Activated effector memory CD4-positive, alpha-beta T cell treated with Interleukin-2 at 50 U/mL for 16 hours (primary cell): ENCODE results near the gene CASD1.

Experiments used
- DNase-seq: peaks from one replicate; pipeline ENCODE4 v3.0.0-alpha.2; 2020

Gene CASD1

DNA sequence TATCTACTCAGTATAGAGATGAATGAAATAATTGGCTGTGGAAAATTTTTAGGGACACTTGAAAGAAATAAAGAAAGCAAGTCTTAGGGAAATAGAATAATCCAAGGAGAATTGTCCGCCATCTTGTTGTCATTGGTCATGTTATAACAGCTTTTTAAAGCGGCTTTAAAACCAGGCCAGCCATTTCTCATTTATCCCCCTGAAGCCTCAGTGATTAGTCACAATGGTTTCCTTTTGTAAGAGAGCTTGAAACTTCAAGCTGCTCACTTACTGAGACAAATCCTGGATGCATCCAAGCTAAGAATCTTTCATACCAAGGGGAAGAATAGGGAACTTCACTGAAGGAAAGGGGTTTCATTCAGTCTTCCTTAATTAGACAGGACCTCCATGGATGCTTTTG, 78.5 kb downstream of the CASD1 start:
- DNase-seq, result no peak

DNA sequence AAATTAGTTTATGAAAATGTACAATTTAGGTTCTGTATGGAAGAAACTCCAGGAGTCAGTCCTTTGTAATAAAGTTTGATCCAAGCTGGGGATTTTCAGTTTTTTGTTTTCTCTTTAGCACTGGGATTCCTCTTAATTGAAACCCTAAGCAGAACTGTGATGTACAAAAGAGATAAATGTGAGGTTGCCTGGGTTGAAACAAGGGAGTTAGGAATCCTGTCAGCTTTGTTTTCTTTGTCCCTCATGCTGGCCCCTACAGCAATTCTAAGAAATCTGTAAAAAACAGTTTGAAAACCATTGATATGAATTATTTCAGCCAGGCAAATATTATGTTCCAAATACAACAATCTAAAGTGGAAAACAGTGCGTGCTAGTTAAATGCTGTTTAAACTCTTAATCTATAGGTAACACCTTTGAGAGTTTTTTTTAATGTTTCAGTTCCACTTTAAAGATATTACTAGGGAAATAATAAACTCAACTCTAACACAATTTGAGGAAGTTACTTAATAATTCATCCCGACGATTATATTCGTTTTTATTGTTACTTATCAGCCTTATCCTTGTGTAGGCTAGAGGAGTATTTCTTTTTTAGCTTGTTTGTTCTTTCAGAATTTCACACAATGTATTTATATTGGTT, 81.0 kb downstream of the CASD1 start:
- DNase-seq, result no peak

DNA sequence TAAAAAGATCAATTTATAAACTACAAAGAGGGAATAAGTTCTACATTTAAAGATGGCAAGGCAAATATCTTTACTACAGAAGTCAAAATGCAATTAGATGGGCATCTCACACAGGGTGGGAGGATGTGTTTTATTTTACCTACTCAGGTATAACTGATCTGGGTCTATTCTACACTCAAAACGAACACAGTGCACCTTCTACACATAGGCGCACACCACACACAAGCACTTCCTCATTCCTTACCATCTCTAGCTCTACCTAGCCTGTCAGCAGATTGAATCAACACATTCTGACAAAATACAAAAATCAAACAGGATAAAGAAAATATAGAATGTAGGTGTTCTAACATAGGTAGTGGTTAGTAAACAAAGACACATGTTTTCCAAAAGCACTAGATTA, 81.6 kb downstream of the CASD1 start:
- no peak for DNase-seq

DNA sequence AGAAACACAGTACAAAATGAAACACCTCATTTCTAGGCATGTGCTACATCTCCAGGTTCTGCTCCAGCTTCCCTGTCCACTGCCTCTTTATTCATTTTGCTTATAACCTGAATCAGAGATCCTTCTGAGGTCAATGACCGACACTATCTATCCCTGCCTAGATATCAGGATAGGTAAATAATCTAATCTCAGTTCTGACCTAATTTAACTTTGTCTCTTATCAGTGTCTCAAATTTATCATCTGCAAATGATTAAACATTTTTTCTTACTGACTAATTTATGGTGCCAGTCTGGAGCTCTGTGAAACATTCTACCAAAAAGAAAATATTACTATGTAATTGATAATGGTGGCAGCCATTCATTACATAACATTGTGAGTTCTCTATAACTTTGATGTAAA, 85.3 kb downstream of the CASD1 start:
- no peak for DNase-seq

DNA sequence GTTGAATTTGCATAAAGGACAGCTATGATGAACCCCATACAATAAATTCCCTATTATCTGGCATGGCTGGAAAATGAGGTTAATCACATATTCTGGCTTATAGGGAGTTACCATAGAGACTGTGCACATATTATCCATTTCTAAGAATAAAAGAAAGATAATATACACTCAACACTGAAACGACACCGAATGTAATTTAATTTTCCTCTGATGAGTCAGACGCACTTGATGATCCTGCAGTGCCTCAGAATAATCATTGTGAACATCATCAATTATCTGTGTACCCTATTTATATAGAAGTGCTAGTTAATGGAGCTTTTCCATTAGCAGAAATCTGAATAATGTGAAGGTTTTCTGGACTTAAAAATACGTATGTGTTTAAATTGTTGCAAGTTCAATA, 86.1 kb downstream of the CASD1 start:
- DNase-seq, result no peak

DNA sequence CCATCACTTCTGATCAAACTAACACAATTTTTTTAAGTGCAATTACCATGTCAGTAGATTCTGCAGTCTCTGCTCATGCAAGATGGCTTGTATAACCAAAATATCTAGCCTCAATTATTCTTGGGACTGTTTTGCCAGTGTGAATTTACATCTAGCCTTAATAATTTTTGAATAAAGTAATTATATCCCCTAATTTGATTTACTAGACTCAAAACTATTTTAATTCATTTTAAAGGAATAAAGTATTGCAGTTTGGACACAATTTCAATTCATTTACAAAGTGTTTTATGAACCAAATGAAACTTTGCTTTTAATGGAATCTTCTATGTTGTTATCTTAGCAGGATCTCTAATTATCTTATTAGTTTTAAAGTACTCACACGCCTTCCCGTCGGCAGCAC, 90.7 kb downstream of the CASD1 start:
- no peak for DNase-seq

DNA sequence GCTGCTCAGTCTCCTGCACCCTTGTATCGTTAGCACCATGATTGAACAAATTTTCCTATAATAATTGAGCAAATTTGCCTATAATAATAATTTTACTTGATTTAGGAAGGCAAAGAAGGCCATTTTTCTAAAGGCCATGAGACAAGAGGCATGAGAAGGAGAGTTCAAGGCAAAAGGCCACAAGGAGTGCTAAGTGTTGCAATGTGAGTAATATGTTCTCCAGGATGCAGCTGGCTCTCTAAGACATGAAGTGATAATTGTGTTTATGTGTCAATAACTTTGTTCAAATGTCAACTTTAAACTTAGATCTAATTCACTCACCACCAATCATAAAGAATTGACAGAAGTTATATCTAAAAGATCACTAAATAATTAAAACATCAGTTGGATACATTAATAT, 92.6 kb downstream of the CASD1 start:
- DNase-seq, result no peak

DNA sequence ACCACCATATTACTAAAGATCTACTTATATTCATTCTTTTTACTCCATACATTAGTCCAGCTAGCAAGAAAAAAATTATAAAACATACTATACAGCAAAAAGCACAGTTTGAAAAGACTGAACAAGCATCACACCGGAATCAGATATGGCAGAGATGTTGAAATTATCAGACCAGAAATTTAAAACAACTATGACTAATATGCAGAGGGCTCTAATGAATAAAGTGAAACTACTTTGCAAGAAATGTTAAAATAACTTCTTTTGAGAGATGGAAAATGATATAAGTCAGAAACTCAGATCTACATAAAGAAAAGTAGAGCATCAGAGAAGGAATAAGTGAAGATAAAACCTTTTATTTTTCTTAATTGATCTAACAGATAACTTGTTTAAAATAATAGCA, 95.4 kb downstream of the CASD1 start:
- no peak for DNase-seq
